IPS-18a (cell line): ENCODE measurements around the gene GPR171.

Source experiments
- H3K27ac ChIP-seq: one replicate; pipeline ENCODE4 v1.5.1; 2013; ENCODE audit warnings: low read length
- H3K27me3 ChIP-seq: one replicate; pipeline ENCODE4 v1.6.1; 2013; ENCODE audit warnings: mild to moderate bottlenecking, low read length; ENCODE audit not compliant: control insufficient read depth, insufficient read depth
- H3K36me3 ChIP-seq: one replicate; pipeline ENCODE4 v1.6.1; 2013; ENCODE audit warnings: low read depth, low read length; ENCODE audit not compliant: control insufficient read depth
- H3K4me1 ChIP-seq: one replicate; pipeline ENCODE4 v1.6.1; 2013; ENCODE audit warnings: low read depth, low read length; ENCODE audit not compliant: control insufficient read depth
- H3K4me3 ChIP-seq: one replicate; pipeline ENCODE4 v1.5.1; 2013; ENCODE audit warnings: low read length
- H3K9ac ChIP-seq: one replicate; pipeline ENCODE4 v1.6.1; 2013; ENCODE audit warnings: mild to moderate bottlenecking, low read length, moderate library complexity
- H3K9me3 ChIP-seq: one replicate; pipeline ENCODE4 v1.6.1; 2013; ENCODE audit warnings: low read depth, low read length; ENCODE audit not compliant: control insufficient read depth

Gene GPR171

GRCh38 chr3:151210676-151211381 lies 7.8 kb upstream of the GPR171 start:
- Histone ChIP-seq H3K9ac (no peak overlapping the region), H3K27me3 (no peaks in the 10 kb centered on the region), H3K36me3 (no peaks in the 10 kb centered on the region), H3K27ac (no peak overlapping the region), H3K9me3 (no peaks in the 10 kb centered on the region), H3K4me3 (no peak overlapping the region), H3K4me1 (peaks cover 6% of the 10 kb centered on the region)

GRCh38 chr3:151209654-151210053 lies 6.6 kb upstream of the GPR171 start:
- no peaks in the 10 kb centered on the region for H3K36me3 ChIP-seq
- H3K4me1 ChIP-seq, result peaks cover 6% of the 10 kb centered on the region
- no peaks in the 10 kb centered on the region for H3K27me3 ChIP-seq
- H3K9ac ChIP-seq, result no peak overlapping the region
- no peak overlapping the region for H3K4me3 ChIP-seq
- H3K9me3 ChIP-seq, result no peaks in the 10 kb centered on the region
- H3K27ac ChIP-seq, result no peak overlapping the region

GRCh38 chr3:151206201-151206600 lies 3.2 kb upstream of the GPR171 start:
- H3K27me3 ChIP-seq, result no peaks in the 10 kb centered on the region
- no peak overlapping the region for H3K4me3 ChIP-seq
- peaks cover 5% of the 10 kb centered on the region for H3K4me1 ChIP-seq
- H3K36me3 ChIP-seq, result no peaks in the 10 kb centered on the region
- no peak overlapping the region for H3K9ac ChIP-seq
- H3K9me3 ChIP-seq, result no peaks in the 10 kb centered on the region
- no peak overlapping the region for H3K27ac ChIP-seq

GRCh38 chr3:151205482-151205881 lies 2.5 kb upstream of the GPR171 start:
- no peak overlapping the region for H3K9ac ChIP-seq
- H3K4me1 ChIP-seq, result no peaks in the 10 kb centered on the region
- no peak overlapping the region for H3K4me3 ChIP-seq
- no peaks in the 10 kb centered on the region for H3K36me3 ChIP-seq
- no peaks in the 10 kb centered on the region for H3K27me3 ChIP-seq
- H3K27ac ChIP-seq, result no peak overlapping the region
- H3K9me3 ChIP-seq, result no peaks in the 10 kb centered on the region

- Histone ChIP-seq H3K4me1 (no peaks in the 10 kb centered on the region), H3K27me3 (no peaks in the 10 kb centered on the region), H3K9ac (no peak overlapping the region), H3K27ac (no peak overlapping the region), H3K4me3 (no peak overlapping the region), H3K36me3 (no peaks in the 10 kb centered on the region), H3K9me3 (no peaks in the 10 kb centered on the region)
These were observed 1.8 kb upstream of the GPR171 start for GRCh38 chr3:151204530-151205402.

GRCh38 chr3:151201051-151201730 lies 1.8 kb downstream of the GPR171 start:
- Histone ChIP-seq H3K9ac (no peak overlapping the region), H3K36me3 (no peaks in the 10 kb centered on the region), H3K4me3 (no peak overlapping the region), H3K9me3 (no peaks in the 10 kb centered on the region), H3K27me3 (no peaks in the 10 kb centered on the region), H3K27ac (no peak overlapping the region), H3K4me1 (no peaks in the 10 kb centered on the region)

GRCh38 chr3:151200586-151200985 lies 2.4 kb downstream of the GPR171 start:
- H3K27me3 ChIP-seq, result no peaks in the 10 kb centered on the region
- no peaks in the 10 kb centered on the region for H3K4me1 ChIP-seq
- H3K36me3 ChIP-seq, result no peaks in the 10 kb centered on the region
- no peaks in the 10 kb centered on the region for H3K9me3 ChIP-seq
- H3K27ac ChIP-seq, result no peak overlapping the region
- no peak overlapping the region for H3K9ac ChIP-seq
- H3K4me3 ChIP-seq, result no peak overlapping the region

GRCh38 chr3:151199554-151200438 lies 3.2 kb downstream of the GPR171 start:
- Histone ChIP-seq H3K9ac (no peak overlapping the region), H3K9me3 (no peaks in the 10 kb centered on the region), H3K4me1 (no peaks in the 10 kb centered on the region), H3K27ac (no peak overlapping the region), H3K36me3 (no peaks in the 10 kb centered on the region), H3K27me3 (no peaks in the 10 kb centered on the region), H3K4me3 (no peak overlapping the region)

GRCh38 chr3:151198849-151199248 lies 4.2 kb downstream of the GPR171 start:
- no peaks in the 10 kb centered on the region for H3K36me3 ChIP-seq
- H3K27me3 ChIP-seq, result no peaks in the 10 kb centered on the region
- H3K4me1 ChIP-seq, result no peaks in the 10 kb centered on the region
- no peaks in the 10 kb centered on the region for H3K9me3 ChIP-seq
- H3K27ac ChIP-seq, result no peak overlapping the region
- H3K9ac ChIP-seq, result no peak overlapping the region
- no peak overlapping the region for H3K4me3 ChIP-seq

- Histone ChIP-seq H3K27me3 (no peaks in the 10 kb centered on the region), H3K9me3 (no peaks in the 10 kb centered on the region), H3K9ac (no peak overlapping the region), H3K36me3 (no peaks in the 10 kb centered on the region), H3K4me3 (no peak overlapping the region), H3K27ac (no peak overlapping the region), H3K4me1 (no peaks in the 10 kb centered on the region)
These were observed 4.8 kb downstream of the GPR171 start for GRCh38 chr3:151197981-151198767.
